ENCODE data around the gene CCNK.

CCNK gene
- total RNA-seq = 6.2 to 68.3 (median 13.1) reads per million in 18 experiments

DNA sequence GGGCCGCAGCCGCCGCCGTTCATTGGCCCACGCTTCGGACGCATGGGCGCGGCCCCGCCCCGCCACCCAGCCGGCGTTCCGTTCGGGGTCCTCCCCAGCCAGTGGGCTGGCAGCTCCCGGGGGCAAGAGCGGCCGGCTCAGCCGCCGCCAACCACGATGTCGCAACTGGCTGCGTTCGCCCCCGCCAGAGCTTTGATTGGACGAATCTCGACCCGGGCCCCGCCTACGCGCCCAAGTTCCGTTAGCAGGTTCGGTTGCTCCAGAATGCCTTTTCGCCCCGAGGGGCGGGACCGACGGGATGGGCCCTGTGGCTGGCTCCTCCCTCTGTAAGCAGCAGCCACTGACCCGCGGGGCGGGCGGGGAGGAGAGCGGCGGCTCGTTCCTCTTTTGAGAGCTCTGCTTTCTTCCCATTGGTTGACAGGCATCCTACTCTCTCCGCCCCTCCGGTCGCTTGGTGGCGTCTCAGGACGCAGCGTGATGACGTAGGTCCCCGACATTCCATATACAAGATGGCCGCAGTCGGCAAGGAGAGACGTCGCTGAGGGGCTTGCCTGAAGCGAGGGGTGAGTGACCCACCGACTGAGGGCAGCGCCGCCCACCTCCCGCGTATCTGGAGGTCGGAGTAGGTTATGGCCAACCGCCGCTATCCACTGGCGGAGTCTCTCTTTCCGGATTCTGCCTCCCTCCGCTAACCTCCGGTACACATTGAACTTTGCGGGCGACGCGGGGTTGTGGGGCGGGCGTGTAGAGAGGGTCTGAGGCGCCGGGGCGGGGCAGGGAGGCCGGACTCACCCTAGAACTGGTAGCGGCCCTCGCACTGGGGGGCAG lies at the start of gene CCNK:
TSS of gene CCNK (plus strand) at position 493 of the 828 bp plus-strand sequence. CDS start 11,269 bp downstream, outside the sequence.
- DNase-seq = peak; percentile 100

DNA sequence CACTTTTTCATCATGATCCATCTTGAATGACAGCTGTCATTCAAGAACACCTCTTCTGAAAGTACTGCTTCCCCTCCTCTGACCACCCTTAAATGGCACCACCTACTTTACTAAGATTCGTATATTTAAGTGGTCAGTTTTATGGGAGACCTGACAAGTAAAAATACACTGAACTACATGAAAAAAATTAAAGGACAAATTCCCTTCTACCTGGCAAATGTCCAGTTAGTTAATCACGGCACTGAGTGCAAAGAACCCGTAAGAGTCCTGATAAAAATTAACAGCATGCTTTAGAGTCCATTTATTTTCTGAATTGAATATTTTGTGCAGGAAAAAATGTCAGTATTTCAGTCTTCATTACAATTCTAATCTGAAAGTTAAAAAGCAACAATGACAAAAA lies 49.2 kb upstream of the CCNK start:
- DNase-seq = no peak

DNA sequence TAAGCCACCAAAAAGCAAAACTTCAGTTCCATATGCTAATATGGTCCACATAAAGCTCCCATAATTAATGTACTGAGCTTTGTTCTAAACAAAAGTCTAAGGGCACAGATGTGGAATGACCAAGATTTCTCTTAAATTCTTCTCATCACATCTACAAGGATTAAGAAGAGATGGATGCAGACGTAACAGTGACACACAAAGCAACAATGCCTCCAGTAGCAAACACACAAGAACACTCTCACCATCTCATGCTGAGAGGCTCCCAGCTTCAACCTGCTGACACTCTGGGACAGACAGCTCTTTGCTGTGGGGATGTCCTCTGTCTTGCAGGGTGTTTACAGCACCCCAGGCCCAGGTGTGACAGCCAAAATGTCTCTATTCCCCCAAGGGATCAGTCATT lies 48.7 kb upstream of the CCNK start:
- no peak for DNase-seq

DNA sequence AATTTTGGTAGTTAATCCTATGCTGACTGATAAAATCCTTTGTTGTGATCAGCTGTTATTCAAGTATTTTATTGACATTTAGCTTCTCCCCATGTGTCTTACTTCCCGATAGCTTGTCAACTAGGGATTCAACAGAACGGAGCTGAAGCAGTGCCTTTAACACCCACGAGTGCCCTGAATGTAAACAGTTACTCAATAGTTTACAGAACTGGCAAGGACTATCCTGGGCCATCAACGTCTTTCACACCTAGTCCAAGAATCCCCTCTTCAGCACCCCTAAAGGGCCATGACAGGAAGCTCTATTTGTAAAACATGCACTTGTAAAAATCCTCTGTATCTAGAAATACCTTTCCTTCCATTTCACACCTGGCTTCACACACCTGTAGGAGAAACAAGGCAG lies 45.9 kb upstream of the CCNK start:
- no peak for DNase-seq

DNA sequence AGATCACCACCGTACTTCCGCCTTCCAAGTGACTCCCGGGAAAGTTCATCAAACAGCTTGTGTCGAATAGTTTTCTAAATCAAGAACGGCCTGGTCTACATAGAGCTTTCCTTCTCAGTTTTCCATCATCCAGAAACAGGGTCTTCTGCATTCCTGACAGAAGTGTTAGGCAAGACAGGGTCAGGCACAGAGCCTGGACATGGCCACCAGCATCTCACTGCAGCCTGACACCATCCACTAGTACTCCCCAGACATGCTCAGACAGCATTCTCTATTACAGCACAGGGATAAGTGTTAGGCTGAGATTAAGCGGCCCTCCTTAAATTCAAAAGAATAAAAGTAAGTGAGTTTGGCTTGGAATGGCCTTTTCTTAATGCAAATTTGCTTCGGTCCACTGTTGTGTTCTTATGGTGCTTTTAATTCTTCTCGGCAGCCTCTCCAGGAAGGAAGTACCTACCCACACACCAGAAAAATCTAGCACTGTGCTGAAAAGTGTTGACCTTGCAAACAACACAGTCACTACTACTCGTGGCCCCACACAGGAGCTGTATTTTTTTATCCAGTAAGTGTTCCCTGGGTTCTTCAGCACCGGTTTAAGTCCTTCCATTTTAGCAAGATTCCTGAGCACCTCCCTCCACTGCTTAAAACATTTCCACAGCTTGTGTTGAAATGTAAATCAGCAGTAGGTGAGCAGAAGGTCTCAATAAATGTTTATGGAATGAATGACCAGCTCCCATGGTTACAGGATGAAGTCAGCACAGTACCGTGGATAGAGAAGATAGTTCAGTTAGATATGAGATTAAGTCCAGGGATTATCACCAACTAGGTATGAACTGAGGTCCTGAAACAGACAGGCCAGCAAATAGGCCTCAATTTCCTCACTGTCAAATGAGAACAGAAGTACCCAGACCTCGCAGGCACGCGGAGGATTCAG lies 44.7 kb upstream of the CCNK start:
- DNase-seq = peak; percentile 28 to 55

DNA sequence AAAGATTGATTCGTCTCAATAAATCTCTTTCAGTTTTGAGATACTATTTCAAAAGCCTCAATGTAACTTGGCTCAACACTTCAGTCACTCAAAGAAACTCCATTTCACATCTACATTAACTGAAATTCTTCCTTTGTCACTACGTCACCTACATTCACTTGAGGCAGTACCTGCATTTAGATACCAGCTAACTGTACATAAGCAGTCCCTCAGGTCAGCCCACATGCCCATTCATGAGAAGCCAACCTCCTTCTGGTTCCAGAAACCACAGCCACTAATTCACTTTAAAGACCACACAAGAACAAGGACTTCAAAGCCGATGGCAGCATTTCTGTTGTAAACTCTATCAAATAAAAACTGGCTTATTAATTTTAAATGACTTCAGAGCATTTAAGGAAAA lies 43.5 kb upstream of the CCNK start:
- no peak for DNase-seq

DNA sequence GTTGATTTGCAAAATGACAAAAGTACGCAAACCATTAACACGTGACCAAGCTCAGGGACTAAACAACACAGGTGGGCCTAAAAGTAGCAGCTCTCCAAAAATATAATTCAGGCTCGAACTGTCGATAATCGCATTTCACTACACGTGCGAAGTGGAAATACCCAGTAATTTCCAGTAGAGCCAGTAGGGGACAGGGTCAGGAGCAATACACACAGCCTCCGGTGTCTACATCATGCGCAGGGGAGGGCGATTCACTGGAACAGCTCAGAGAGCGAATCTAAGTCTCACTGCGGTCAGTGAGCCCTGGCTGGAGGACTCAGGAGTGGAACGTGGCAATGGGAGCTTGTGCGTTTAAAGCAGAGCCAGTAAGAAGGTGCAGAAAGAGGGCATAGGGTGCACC lies 40.9 kb upstream of the CCNK start:
- DNase-seq = no peak

DNA sequence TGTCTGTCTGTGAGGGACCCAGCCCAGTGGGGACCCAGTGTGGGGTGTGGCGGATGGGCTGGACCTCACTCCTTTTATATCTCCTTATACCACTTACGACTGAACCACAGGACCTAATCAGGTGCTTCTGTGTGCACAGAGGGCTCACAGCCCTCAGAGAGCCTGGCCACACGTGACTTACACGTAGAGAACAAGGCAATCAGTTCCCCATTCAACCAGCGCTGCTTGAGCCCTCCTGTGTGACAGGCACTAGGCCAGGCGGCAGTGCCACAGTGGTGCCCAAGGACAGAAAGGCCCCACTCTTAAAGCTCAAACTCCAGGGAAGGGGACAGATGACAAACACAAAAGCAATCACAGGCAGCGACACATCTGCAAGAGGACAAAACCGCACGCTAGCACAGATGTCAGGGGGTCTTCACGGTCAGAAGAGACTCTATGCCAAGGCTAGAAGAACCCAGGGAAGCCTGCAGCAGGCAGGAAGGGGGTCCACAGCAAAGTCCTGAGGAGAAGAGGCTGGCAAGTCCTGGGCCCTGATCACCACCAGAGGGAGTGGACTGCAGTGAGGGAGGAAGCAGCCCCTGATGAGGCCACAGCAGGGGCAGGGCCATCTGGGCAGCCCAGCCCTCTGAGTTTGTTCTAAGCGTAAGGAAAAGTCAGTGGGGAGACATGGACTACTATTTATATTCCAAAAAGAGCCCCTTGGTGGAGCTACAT lies 39.9 kb upstream of the CCNK start:
- no peak for DNase-seq

DNA sequence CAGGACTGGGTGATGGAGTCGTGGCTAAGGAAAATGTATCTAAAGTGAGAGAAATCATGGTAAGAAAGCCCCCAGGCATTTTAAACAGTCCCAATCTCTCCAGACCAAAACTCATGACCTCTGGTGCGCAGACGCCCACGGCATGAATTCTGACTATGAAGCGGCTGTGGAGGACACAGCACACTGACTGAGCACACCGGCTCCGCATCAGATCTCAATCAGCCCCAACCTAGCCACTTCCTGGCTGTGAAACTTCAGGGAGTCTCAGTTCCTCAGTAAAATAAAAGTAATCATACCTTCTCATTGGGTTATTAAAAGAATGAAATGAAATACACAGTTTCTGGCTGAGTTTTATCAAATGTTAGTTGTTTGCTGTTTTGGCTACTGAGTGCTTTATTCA lies 39.3 kb upstream of the CCNK start:
- DNase-seq = no peak

DNA sequence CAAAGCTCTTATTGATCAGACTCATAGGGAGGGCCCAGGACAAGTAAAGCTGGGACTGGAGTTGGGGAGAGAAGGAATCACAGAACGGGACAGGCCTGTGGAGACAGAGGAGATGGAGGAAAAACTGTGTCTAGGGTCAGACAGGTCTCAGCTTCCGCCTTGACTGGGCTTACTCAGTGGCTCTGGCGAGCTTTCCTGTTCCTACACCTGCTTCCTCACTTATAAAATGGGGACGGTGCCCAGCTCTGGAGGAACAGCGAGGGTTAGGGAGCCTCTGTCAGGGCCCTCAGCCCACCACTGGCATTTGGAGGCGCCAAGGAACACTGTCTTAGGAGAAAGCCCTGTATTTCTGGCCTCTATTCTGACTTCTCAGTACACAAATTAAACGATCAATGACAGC lies 35.3 kb upstream of the CCNK start:
- DNase-seq = no peak

DNA sequence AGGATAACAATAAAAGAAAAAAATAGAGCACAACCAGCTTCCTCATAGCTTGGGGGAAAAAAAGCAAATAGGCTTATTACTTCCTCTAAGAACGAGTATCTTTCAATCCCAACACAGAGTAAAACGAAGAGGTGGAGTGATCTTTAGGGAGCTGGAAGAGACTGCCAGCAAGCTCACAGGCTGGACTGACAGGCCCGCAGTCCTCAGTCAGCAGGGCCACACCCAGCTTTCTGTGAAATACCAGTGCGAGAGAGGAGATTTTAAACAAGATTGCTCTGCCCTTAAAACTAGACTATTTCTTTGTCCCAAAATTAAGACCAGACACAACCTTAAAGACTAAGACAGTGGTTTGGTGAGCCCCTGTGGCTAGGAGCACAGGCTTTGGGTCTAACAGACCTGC lies 33.5 kb upstream of the CCNK start:
- no peak for DNase-seq

DNA sequence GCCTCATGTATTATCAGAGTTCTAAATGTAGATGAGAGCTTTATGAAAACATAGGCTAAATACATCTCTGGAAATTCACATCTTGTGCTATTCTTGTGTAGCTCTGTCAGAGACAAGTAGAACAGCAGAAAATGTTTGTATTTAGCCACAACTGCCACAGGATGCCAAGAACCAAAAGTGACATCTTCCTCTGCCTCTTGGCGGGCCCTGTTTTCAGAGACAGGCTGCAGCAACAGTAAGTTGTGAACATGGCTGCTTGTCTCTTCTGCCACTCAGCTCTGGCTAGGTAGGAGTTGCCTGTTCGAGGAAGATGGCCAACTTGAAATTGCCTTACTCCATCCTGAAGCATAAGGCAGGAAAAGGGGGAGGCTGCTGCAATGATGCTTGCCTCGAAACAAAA lies 30.9 kb upstream of the CCNK start:
- DNase-seq = no peak

DNA sequence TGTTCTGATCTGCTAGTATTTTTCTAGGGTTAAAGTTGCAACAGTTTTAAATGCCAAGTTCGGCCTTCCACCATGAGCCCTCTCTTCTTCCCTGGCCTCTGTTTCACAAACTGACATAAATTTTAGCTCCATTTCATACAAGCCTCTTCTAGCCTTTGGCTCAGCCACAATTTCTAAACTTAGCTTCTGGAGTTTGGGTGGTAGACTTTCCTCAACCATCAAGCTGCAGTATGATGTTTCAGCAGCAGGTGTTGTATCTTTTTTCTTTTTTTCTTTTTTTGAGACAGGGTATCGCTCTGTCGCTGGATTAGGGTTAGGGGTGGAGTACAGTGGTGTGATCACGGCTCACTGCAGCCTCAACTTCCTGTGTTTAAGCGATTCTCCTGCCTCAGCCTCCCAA lies 30.0 kb upstream of the CCNK start:
- no peak for DNase-seq

DNA sequence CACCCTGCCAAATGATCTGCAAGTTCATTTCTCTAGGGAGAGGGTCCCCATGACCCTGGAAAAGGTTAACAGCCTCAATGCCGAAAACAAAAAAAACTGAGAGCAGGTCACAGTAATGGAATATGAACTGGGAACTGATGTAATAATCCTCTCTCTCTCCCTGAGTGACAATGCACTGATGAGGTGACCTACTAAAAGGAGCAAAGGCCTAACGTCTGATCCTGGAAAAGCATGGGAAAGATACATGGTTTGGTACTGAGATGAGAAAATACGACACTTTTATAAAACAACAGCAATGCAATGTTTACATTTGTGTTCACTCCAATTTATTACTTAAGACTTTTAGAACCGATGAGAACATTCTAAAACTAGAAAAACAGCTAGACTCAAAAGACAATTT lies 28.2 kb upstream of the CCNK start:
- no peak for DNase-seq

DNA sequence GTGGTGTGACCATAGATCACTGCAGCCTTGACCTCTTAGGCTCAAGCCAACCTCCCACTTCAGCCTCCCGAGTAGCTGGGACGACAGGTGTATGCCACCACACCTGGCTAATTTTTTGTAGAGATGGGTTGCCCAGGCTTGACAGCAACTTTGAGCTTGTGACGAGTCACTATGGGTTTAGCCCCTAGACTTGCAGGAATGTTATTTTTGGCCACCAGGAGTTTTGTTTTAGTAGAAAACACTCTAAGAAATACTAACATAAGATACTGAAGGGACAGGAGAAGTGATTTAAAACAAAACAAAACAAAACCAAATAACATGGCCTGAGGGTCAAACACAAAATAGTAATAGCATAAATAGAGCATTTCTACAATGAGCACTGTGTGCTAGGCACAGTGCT lies 27.0 kb upstream of the CCNK start:
- no peak for DNase-seq

DNA sequence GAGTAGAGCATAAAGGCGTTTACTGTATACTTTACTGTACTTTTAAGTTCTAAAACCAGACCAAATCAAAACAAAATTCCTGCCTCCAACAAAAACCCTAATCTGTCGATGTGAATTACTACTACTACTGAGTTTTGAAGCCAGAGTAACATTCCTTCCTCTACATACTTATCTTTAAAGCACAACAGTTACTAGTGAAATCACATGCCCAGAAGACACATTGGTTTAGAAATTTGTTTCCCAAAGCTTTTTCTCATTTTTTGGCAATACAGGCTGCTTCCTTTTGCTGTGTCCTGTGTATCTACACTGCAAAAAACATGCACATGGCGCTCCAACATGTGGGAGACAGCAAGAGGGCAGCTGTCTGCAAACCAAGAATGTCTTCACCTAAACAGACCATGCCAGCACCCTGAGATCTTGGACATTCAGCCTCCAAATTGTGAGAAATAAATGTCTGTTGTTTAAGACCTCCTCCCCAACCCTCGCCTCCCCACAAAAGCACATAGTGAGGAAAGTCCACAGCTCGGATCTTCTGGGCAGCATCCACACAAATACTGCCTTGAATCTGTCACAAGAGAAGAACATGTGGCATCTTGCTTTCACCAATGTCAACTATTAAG lies 21.6 kb upstream of the CCNK start:
- no peak for DNase-seq

DNA sequence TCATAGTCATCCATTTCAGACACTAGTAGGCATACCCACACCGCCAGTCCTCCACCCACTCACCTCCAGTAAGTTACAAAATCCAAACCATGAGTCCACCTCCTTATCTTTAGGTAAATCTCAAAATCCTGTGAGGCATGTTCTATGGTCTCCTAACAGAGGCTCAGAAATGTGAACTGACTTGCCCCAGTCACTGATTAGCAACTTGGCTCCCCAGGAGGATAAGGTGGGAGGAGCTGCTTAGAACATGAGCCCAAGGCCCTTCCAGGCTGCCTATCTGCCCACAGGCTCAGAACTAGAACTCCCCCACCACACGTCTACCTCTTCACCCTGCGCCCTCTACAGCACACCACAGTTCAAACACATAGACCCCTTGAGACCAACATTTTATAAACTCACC lies 20.4 kb upstream of the CCNK start:
- no peak for DNase-seq

DNA sequence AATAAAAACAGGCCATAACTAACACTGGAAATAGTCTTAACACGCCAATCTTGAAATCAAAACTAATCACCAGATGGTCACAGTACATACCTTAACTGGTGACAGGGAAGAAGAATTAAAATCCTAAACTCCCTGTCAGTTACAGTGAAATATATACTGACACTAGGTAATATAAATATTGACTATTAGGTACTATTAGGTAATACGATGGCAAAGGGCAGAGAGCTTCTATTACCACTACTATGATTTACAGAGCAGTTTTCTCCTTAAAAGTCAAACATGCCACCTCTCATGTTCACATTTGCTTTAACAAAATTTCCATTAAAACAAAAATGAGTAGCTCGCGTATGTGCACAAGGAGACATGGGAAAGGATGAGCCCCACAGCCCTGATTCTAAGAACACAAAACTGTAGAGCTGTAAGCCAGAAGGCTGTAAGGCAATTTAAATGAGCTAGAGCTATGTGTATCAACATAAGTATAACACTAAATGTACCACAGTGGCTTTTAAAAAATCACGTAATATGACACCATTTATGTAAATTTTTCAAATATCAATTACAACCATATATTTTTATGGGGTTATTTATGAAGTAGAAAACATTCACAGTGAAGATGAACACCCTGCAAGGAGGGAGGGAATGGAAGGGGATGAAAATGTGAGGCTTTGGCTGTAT lies 19.7 kb upstream of the CCNK start:
- DNase-seq = no peak

DNA sequence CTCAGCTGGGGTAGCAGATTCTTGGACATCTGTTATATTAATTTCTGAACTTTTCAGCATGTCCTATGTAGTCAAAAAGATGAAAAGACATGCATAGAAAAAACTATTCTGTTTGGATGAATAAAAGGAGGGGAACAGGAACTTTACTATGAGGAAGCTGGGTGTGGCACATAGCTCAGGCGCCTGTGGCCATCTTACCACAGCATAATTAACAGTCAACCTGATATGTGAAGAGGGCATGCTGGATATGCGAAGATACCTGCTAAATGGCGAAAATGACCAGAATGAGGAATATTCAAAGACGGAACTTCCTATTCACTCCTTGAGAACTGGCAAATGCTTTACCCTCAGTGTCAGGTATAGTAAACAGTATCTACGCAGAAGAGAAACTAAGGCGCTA lies 19.0 kb upstream of the CCNK start:
- peak in 1 of 2 donors; percentile 3 for DNase-seq

DNA sequence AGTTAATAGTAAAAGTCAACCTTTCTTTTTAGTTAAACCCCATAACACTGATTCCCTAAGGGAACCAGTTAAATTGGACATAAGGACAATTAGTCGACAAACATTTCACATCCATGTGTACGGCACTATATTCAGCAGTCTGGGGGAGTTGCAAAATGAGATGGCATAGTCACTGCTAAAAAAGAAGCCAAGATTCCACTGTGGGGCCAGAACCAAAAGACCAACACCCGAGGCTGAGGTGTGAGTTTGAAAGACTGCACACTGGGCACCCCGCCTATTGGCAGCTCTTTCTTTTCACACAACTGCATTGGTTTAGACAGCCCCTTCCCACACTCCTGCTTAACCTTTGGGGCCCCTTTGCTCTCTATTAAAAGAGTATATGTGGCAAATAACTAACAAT lies 17.2 kb upstream of the CCNK start:
- no peak for DNase-seq

DNA sequence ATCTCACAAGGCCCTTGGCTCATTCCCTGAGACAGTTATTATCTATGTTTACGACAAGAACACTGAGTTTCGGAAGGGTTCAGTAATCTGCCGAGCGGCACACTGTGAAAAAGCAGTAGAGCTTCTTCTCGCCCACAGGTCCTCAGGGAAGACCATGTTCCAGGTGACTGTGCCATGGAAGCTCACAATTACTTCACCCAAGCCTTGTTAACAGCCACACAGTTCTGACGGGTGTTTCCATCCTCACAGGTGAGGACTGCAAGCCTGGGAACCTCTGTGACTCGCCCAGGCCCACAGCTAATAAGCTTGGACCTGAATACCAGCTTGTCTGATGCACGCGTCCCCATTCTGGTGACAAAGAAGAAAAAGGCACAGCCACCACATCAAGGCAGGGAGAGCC lies 15.9 kb upstream of the CCNK start:
- DNase-seq = no peak

DNA sequence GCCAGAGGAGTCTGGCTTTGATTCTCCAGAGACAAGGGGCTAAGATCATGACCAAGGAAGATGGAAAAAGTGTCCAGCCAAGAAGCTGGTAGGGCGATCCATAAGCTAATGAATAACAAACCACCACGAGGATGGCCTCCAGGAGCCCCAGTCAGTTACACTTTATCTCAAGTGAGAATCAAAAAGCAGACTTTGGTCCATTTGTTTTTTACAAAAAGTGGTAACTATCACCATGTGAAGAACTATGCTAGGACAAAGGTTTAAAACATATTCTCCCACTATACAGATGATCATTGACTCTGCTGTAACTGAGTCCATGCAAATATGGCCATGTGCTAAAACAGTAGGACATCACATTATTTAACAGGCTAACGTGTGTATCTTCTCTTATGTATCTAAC lies 14.5 kb upstream of the CCNK start:
- no peak for DNase-seq
